HepG2 (cell line): ENCODE data around the gene LRP1B.

Experiments used
- CAMTA2 ChIP-seq: sonication (generic); formaldehyde crosslinking; IDR thresholded peaks from 2 replicates; pipeline ENCODE4 v1.4.0; 2020; ENCODE audit warnings: mild to moderate bottlenecking, missing genetic modification reagents, borderline replicate concordance
- MEF2D ChIP-seq: sonication (generic); formaldehyde crosslinking; IDR thresholded peaks from 2 replicates; pipeline ENCODE4 v1.5.1; 2020; ENCODE audit warnings: mild to moderate bottlenecking, missing genetic modification reagents
- NFE2L1 ChIP-seq: sonication (generic); formaldehyde crosslinking; IDR thresholded peaks from 2 replicates; pipeline ENCODE4 v1.4.0; 2020; ENCODE audit warnings: missing genetic modification reagents, mild to moderate bottlenecking, borderline replicate concordance
- TBP ChIP-seq: sonication (generic); formaldehyde crosslinking; IDR thresholded peaks from 2 replicates; pipeline ENCODE4 v1.5.0; 2020; ENCODE audit warnings: missing genetic modification reagents
- ZC3H4 ChIP-seq: sonication (generic); formaldehyde crosslinking; IDR thresholded peaks from 2 replicates; pipeline ENCODE4 v1.4.0; 2020; ENCODE audit warnings: missing genetic modification reagents, borderline replicate concordance
- ZKSCAN8 ChIP-seq: IDR thresholded peaks from 2 replicates; pipeline ENCODE4 v1.6.1; 2016; ENCODE audit warnings: borderline replicate concordance, missing genetic modification reagents, missing compliant biosample characterization
- ZNF136 ChIP-seq: sonication (generic); formaldehyde crosslinking; IDR thresholded peaks from 2 replicates; pipeline ENCODE4 v1.8.1; 2022; ENCODE audit warnings: low read depth, mild to moderate bottlenecking, moderate library complexity, missing genetic modification reagents
- TF ChIP-seq, protein P1 (sequence below): sonication (generic); formaldehyde crosslinking; IDR thresholded peaks from 2 replicates; pipeline ENCODE4 v1.5.0; 2020; ENCODE audit warnings: mild to moderate bottlenecking, missing genetic modification reagents

GRCh38 chr2:140627136-140627535 lies 1503.7 kb downstream of the LRP1B start:
- TF ChIP-seq CAMTA2, result no peak
- TF ChIP-seq NFE2L1, result no peak
- no peak for TF ChIP-seq ZC3H4 (CRISPR knock-in tag)
- no peak for TF ChIP-seq TBP
- no peak for TF ChIP-seq MEF2D (CRISPR knock-in tag)
- no peak for TF ChIP-seq ZNF136
- no peak for TF ChIP-seq ZKSCAN8 (CRISPR knock-in tag)
- TF ChIP-seq, protein P1, sequence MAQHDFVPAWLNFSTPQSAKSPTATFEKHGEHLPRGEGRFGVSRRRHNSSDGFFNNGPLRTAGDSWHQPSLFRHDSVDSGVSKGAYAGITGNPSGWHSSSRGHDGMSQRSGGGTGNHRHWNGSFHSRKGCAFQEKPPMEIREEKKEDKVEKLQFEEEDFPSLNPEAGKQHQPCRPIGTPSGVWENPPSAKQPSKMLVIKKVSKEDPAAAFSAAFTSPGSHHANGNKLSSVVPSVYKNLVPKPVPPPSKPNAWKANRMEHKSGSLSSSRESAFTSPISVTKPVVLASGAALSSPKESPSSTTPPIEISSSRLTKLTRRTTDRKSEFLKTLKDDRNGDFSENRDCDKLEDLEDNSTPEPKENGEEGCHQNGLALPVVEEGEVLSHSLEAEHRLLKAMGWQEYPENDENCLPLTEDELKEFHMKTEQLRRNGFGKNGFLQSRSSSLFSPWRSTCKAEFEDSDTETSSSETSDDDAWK (CRISPR knock-in tag), result no peak
